Stimulated activated CD4-positive, alpha-beta T cell treated with anti-CD3 and anti-CD28 coated beads, Interleukin-12 subunit alpha, Interleukin-12 subunit beta, amount 100 ng/mL, for 4 hours (primary cell): ENCODE data around the gene SLC38A4.

Experiments used
- DNase-seq: peaks from one replicate; pipeline ENCODE4 v3.0.0-alpha.2; 2020

The SLC38A4 gene

GRCh38 chr12:46814143-46814542 is 11.7 kb downstream of the SLC38A4 start:
- no peak for DNase-seq

GRCh38 chr12:46811185-46811584 is 14.6 kb downstream of the SLC38A4 start:
- DNase-seq: no peak

GRCh38 chr12:46808955-46809697 is 16.7 kb downstream of the SLC38A4 start:
- no peak for DNase-seq

GRCh38 chr12:46808317-46808716 is 17.5 kb downstream of the SLC38A4 start:
- DNase-seq: no peak

DNA sequence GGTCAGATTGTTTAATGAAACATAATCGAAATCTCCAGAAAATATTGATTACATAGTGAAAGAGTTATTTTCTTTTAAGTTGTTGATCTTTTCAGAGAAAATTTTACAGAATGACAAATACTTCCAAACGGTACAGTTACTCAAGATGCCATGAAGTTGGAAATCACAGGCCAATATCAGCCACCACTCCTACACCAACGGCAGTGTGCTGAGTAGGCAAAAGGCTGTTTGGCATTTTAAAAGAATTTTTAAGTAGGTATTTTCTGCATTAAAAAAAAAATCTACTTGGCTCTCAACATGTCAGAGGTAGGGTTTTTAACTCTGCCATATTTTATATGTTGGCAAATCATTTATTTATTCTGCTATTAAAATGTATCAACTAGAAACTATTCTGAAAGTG is 21.7 kb downstream of the SLC38A4 start:
- no peak for DNase-seq

- no peak for DNase-seq
These were observed 22.3 kb downstream of the SLC38A4 start for GRCh38 chr12:46803517-46803916.

- no peak for DNase-seq
These were observed 24.5 kb downstream of the SLC38A4 start for GRCh38 chr12:46801293-46801692.

GRCh38 chr12:46800160-46800559 is 25.6 kb downstream of the SLC38A4 start:
- no peak for DNase-seq

GRCh38 chr12:46798648-46799047 is 27.1 kb downstream of the SLC38A4 start:
- no peak for DNase-seq

DNA sequence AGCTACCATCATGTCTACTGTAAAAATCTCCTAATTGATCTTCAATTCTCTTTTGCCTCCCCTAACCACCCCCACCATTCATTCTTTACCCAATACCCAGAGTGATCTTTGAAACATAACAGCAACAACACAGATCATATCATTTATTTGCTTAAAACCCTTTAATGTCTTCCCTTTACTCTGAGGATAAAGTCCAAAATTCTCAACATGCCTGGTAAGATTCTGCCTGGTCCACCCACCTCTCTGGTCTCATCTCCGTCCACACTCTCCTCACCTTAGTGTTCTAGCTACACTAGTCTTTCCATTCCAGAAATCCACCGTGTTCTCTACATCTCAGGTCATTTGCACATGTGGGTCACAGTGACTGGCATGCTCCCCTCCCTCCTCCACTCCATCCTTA is 27.7 kb downstream of the SLC38A4 start:
- DNase-seq: no peak

DNA sequence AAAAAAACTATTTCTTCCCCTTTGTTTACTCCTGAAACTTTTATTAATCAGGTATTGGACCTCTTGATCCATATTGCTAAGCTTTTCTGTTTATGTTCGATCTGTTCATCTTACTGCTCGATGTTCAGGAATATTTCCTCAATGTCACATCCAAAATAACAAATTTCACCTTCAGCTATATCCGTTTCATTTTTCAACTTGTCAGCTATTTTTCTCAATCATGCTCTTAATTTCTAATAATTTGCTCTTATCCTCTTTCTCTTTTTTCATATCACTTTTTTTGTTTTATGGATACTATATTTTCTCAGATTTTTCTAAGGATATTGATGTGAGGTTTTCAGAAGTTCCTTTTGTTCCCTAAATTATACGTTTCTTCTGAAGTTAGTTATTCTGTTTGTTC is 29.8 kb downstream of the SLC38A4 start:
- DNase-seq: no peak

- no peak for DNase-seq
These were observed 31.1 kb downstream of the SLC38A4 start for GRCh38 chr12:46794593-46795190.

GRCh38 chr12:46792925-46793324 is 32.9 kb downstream of the SLC38A4 start:
- DNase-seq: no peak

GRCh38 chr12:46790066-46790465 is 35.7 kb downstream of the SLC38A4 start:
- no peak for DNase-seq

GRCh38 chr12:46788072-46788887 is 37.5 kb downstream of the SLC38A4 start:
- DNase-seq: no peak

DNA sequence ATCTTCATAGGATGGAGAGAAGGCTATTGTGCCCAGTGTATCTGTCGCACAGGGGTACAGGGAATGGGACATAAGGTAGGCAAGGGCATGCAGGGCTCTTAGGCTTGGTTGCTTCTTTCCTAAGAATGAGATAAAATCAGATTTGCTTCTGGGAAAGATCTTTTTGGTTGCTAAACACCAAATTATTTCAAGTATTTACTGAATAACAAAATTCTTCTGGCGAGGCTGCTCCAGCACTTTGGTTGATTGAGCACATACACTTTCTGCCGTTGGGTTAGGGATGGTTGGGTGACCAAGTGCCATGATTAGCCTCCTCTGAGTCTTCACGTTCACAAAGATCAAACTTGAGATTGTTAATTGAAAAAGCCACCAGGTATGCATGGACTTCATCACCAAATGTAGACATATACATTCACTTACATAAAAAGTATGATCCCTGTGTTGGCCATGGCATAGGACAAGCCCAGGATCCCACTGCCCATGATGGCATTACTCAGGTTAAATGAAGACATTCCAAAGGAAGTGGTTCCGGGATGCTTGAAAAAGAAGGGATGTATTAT is 38.2 kb downstream of the SLC38A4 start:
- no peak for DNase-seq

GRCh38 chr12:46786774-46787173 is 39.0 kb downstream of the SLC38A4 start:
- no peak for DNase-seq

DNA sequence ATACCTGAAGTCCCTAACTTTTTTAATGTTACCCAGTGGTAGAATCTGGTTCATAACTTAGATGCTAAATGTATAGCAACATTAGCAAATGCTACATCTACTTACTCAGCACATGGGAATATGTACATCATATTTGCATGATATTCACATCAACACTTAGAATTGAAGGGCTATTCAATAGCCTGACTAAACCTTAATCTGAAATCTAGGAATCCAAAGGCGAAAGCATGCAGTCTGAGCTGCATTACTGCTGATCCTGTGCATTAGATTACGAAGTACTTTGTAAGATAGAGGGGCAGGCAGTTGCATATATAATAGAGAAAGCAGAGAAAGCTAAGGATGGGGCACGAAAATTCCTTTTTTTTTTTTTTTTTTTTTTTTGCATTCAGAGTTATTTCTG is 40.4 kb downstream of the SLC38A4 start:
- no peak for DNase-seq

GRCh38 chr12:46783871-46784270 is 41.9 kb downstream of the SLC38A4 start:
- DNase-seq: no peak

DNA sequence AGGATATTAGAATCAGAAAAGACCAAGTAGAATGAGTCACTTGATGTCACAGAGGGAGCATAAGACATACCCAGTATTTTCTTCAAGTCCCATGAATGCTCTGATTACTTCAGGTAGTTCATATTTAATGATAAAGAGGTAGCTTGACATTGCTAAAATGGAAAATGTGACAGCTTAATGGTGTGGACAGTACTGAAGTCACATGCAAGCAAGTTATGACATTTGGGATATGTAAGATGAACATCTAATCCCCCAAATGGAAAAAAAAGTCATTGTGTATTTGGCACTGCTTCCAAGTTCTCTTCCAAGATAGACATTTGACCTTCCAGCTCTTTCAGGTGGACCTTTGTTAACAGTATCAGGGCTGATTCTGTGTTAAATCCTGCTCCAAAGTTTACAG is 45.9 kb downstream of the SLC38A4 start:
- no peak for DNase-seq

DNA sequence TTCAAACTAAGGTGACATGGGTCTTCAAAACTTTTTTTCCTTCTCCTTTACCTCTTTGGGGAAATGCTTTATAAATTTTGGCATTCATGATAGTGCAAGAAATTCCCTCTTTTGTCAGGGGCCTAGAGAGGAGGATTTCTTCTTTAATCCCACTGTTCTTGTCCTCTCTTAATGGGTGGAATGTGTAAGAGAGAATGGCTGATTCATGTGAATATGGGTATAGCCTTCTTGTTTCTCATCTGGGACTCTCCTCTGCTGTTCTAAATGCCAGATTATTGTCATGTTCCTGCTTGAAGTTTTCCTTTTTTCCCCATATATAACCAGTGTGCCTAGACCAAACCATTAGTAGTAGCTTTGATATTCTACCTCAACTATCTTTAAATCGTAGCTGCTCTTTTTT is 46.7 kb downstream of the SLC38A4 start:
- no peak for DNase-seq

GRCh38 chr12:46778415-46778814 is 47.4 kb downstream of the SLC38A4 start:
- no peak for DNase-seq

GRCh38 chr12:46777587-46777986 is 48.2 kb downstream of the SLC38A4 start:
- DNase-seq: no peak

- no peak for DNase-seq
These were observed 50.0 kb downstream of the SLC38A4 start for GRCh38 chr12:46775796-46776195.
